Heart left ventricle (tissue), 13 donors: ENCODE measurements around the gene TMUB2.

Source experiments
- POLR2A ChIP-seq, 2 donors: fragments of 450-650 bp; IDR thresholded peaks; one replicate each; pipeline ENCODE4 v1.6.1; 2017; ENCODE audit warnings: antibody characterized with exemption in 2 of 2, mild to moderate bottlenecking in 2 of 2, moderate library complexity in 2 of 2
- TF ChIP-seq, protein P1 (sequence below), 12 donors: fragments of 200-600 bp; sonication (generic) in 4 of 12; IDR thresholded peaks; one replicate each; pipeline versions ENCODE4 v1.5.0 to v1.8.0; 2018 to 2022; ENCODE audit warnings: antibody characterized with exemption in 12 of 12, mild to moderate bottlenecking in 5 of 12
- donor health status: ischemic (EF 13 %, LVEDD 7.1; RV severe dilation, severe dysfunction).
- donor health status: DM: no; HTN: yes; CAD: no.
- donor health status: DM: no; HTN: no; CAD: no.
- donor health status: ischemic (EF 25% LVEDD 6.9; RV normal size, moderate dysfunction).
- donor health status: ischemic (EF 25% LVEDD 5.7; RV mildly dilated, moderate dysfunction).
- donor health status: ischemic (EF 35%, LVEDD 5.7; RV mildly dilated, moderate dysfunction).
- donor health status: nonischemic (EF 11% LVEDD 7.7; RV severe dilation, severe dysfunction).
- donor health status: DM: yes; HTN: yes; CAD: no.
- donor health status: PGD.
- donor health status: ischemic (EF 29% LVEDD 5.4; RV normal size, mild dysfunction).
- donor health status: nonischemic (EF 23%, LVEDD 6.1; RV moderate dilation, normal function).

GRCh38 chr17:44213403-44214229 is 26.8 kb downstream of the TMUB2 start:
- TF ChIP-seq, protein P1, sequence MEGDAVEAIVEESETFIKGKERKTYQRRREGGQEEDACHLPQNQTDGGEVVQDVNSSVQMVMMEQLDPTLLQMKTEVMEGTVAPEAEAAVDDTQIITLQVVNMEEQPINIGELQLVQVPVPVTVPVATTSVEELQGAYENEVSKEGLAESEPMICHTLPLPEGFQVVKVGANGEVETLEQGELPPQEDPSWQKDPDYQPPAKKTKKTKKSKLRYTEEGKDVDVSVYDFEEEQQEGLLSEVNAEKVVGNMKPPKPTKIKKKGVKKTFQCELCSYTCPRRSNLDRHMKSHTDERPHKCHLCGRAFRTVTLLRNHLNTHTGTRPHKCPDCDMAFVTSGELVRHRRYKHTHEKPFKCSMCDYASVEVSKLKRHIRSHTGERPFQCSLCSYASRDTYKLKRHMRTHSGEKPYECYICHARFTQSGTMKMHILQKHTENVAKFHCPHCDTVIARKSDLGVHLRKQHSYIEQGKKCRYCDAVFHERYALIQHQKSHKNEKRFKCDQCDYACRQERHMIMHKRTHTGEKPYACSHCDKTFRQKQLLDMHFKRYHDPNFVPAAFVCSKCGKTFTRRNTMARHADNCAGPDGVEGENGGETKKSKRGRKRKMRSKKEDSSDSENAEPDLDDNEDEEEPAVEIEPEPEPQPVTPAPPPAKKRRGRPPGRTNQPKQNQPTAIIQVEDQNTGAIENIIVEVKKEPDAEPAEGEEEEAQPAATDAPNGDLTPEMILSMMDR (IDR thresholded peaks at IDR 0.05): no peak
- TF ChIP-seq POLR2A (IDR thresholded peaks at IDR 0.05): no peak
